ENCODE results near the gene PPP4R1. TPM values are rescaled to one million over a fixed set of nuclear protein-coding genes. Genes with fewer than 3 reads are reported as not detected.
"Not testable (repeated sequence)": the region's sequence is repeated elsewhere in the genome, so short reads cannot be mapped to it uniquely, and the experiment has no call there.

The PPP4R1 gene
- total RNA-seq, 2 experiments from 2014 or later = 35.7 to 40.2 TPM

- Histone ChIP-seq H3K27me3 (ENCODE audit: control insufficient read depth in 1 of 2, insufficient read depth in 2 of 2, low read length in 2 of 2) (no peaks in the 10 kb centered on the region), H3K27ac (ENCODE audit: low read depth in 1 of 2, low read length in 2 of 2) (no peak overlapping the region), H3K9me3 (ENCODE audit: control insufficient read depth in 1 of 2, insufficient read depth in 1 of 2, low read length in 2 of 2) (no peaks in the 10 kb centered on the region), H3K4me3 (ENCODE audit: low read length) (no peak overlapping the region), H3K36me3 (ENCODE audit: insufficient read depth, low read length) (peaks cover 4% of the 10 kb centered on the region), H3K4me1 (ENCODE audit: insufficient read depth, low read length) (peaks cover 19% of the 10 kb centered on the region)
- no peaks in the 10 kb centered on the region for H3K9me3 Mint-ChIP-seq
- H3K36me3 Mint-ChIP-seq (ENCODE audit: low read depth) = peaks cover 11% of the 10 kb centered on the region
- no peak overlapping the region for H3K27ac Mint-ChIP-seq
- no peak for TF ChIP-seq CTCF (IDR thresholded peaks at IDR 0.05)
- ChIA-PET CTCF (interaction anchor here (0.5 kb wide), 1 partner anchor 8 kb away, joined by 3 read pairs; no protein-coding TSS in a partner anchor), POLR2A (interaction anchor here (0.7 kb wide), 1 partner anchor 1172 kb away, joined by 3 read pairs; no protein-coding TSS in a partner anchor)
- DNase-seq = no peak
- H3K27me3 Mint-ChIP-seq = no peaks in the 10 kb centered on the region
- H3K4me1 Mint-ChIP-seq (ENCODE audit: low read depth) = peaks cover 62% of the 10 kb centered on the region
- no peak for ATAC-seq (ENCODE audit: poor library complexity)
- H3K4me3 Mint-ChIP-seq = no peak overlapping the region
- intact Hi-C loops (cut with DNase I, micrococcal nuclease) = no loop called here
These were observed 5.6 kb downstream of the PPP4R1 start for GRCh38 chr18:9608728-9609127.

- TF ChIP-seq CTCF (IDR thresholded peaks at IDR 0.05) = no peak
- ChIA-PET POLR2A (interaction anchor here (0.7 kb wide), 1 partner anchor 1172 kb away, joined by 3 read pairs; no protein-coding TSS in a partner anchor), CTCF (interaction anchor here (0.5 kb wide), 1 partner anchor 8 kb away, joined by 3 read pairs; no protein-coding TSS in a partner anchor)
- ATAC-seq (ENCODE audit: poor library complexity) (no peak), DNase-seq (no peak)
- Mint-ChIP-seq H3K27me3 (no peaks in the 10 kb centered on the region), H3K27ac (no peak overlapping the region), H3K4me1 (ENCODE audit: low read depth) (peaks cover 57% of the 10 kb centered on the region), H3K4me3 (no peak overlapping the region), H3K36me3 (ENCODE audit: low read depth) (peaks cover 7% of the 10 kb centered on the region), H3K9me3 (no peaks in the 10 kb centered on the region)
- H3K9me3 ChIP-seq (ENCODE audit: control insufficient read depth in 1 of 2, insufficient read depth in 1 of 2, low read length in 2 of 2) = no peaks in the 10 kb centered on the region
- H3K27me3 ChIP-seq (ENCODE audit: control insufficient read depth in 1 of 2, insufficient read depth in 2 of 2, low read length in 2 of 2) = no peaks in the 10 kb centered on the region
- intact Hi-C loops (cut with DNase I, micrococcal nuclease) = no loop called here
- peaks cover 4% of the 10 kb centered on the region for H3K36me3 ChIP-seq (ENCODE audit: insufficient read depth, low read length)
- H3K4me3 ChIP-seq (ENCODE audit: low read length) = no peak overlapping the region
- no peak overlapping the region for H3K27ac ChIP-seq (ENCODE audit: low read depth in 1 of 2, low read length in 2 of 2)
- H3K4me1 ChIP-seq (ENCODE audit: insufficient read depth, low read length) = peaks cover 16% of the 10 kb centered on the region
These were observed 6.1 kb downstream of the PPP4R1 start for GRCh38 chr18:9608298-9608697.

- H3K27ac ChIP-seq (ENCODE audit: low read depth in 1 of 2, low read length in 2 of 2); H3K36me3 ChIP-seq (ENCODE audit: insufficient read depth, low read length); ATAC-seq (ENCODE audit: poor library complexity); H3K27me3 Mint-ChIP-seq; H3K4me3 ChIP-seq (ENCODE audit: low read length); H3K36me3 Mint-ChIP-seq (ENCODE audit: low read depth); DNase-seq; H3K9me3 Mint-ChIP-seq; POLR2A ChIA-PET; CTCF ChIA-PET; H3K27me3 ChIP-seq (ENCODE audit: control insufficient read depth in 1 of 2, insufficient read depth in 2 of 2, low read length in 2 of 2); intact Hi-C loops (cut with DNase I, micrococcal nuclease); H3K4me3 Mint-ChIP-seq; H3K9me3 ChIP-seq (ENCODE audit: control insufficient read depth in 1 of 2, insufficient read depth in 1 of 2, low read length in 2 of 2); H3K27ac Mint-ChIP-seq: not testable (repeated sequence)
- H3K4me1 ChIP-seq (ENCODE audit: insufficient read depth, low read length) = peaks cover 13% of the 10 kb centered on the region
- peaks cover 46% of the 10 kb centered on the region for H3K4me1 Mint-ChIP-seq (ENCODE audit: low read depth)
These were observed 7.2 kb downstream of the PPP4R1 start for GRCh38 chr18:9607111-9607510.

GRCh38 chr18:9606039-9606438 lies 8.3 kb downstream of the PPP4R1 start:
- POLR2A ChIA-PET = no interaction called here
- peaks cover 6% of the 10 kb centered on the region for H3K36me3 Mint-ChIP-seq (ENCODE audit: low read depth)
- intact Hi-C loops (cut with DNase I, micrococcal nuclease) = no loop called here

More at GRCh38 chr18:9606039-9606438, 8.3 kb downstream of the PPP4R1 start:
- no peak for TF ChIP-seq CTCF (IDR thresholded peaks at IDR 0.05)
- CTCF ChIA-PET = no interaction called here
- DNase-seq (no peak), ATAC-seq (ENCODE audit: poor library complexity) (no peak)
- Mint-ChIP-seq H3K4me1 (ENCODE audit: low read depth) (peaks cover 39% of the 10 kb centered on the region), H3K9me3 (no peaks in the 10 kb centered on the region), H3K27me3 (no peaks in the 10 kb centered on the region), H3K27ac (no peak overlapping the region), H3K4me3 (no peak overlapping the region)
- Histone ChIP-seq H3K27me3 (ENCODE audit: control insufficient read depth in 1 of 2, insufficient read depth in 2 of 2, low read length in 2 of 2) (no peaks in the 10 kb centered on the region), H3K4me3 (ENCODE audit: low read length) (no peak overlapping the region), H3K36me3 (ENCODE audit: insufficient read depth, low read length) (peaks cover 1% of the 10 kb centered on the region), H3K27ac (ENCODE audit: low read depth in 1 of 2, low read length in 2 of 2) (no peak overlapping the region), H3K9me3 (ENCODE audit: control insufficient read depth in 1 of 2, insufficient read depth in 1 of 2, low read length in 2 of 2) (peaks cover 0 to 3% of the 10 kb centered on the region in 2 experiments), H3K4me1 (ENCODE audit: insufficient read depth, low read length) (peaks cover 10% of the 10 kb centered on the region)
